B cell (primary cell): ENCODE measurements around the gene LBH. TPM values are rescaled to one million over a fixed set of nuclear protein-coding genes. Genes with fewer than 3 reads are reported as not detected.

Experiments used
- ATAC-seq: fragments of 200-7000 bp; cut with Tn5 transposase; one replicate; pipeline ENCODE4 v1.10.0; 2021; ENCODE audit warnings: low read depth, mild to moderate bottlenecking, moderate number of reproducible peaks, moderate library complexity
- CTCF ChIA-PET: fragments of 350-600 bp; sonication (Branson Sonifier 250); formaldehyde crosslinking; loops from one replicate; lab custom pipeline; 2021; ENCODE audit warnings: antibody characterized with exemption, inconsistent platforms; lab: Charles Lee
- POLR2A ChIA-PET: fragments of 350-600 bp; sonication (Branson Sonifier 250); formaldehyde crosslinking; loops from one replicate; lab custom pipeline; 2021; ENCODE audit warnings: antibody characterized with exemption; lab: Charles Lee
- DNase-seq: peaks from one replicate; pipeline ENCODE4 v3.0.0; 2013
- H2AFZ ChIP-seq: 2 replicates; pipeline ENCODE4 v1.6.1; 2012; ENCODE audit warnings: mild to moderate bottlenecking, low read depth, low read length; ENCODE audit not compliant: insufficient read depth, poor library complexity, severe bottlenecking
- H3K27ac ChIP-seq, 2 donors: 1 replicate in 1 of 2; 2 replicates in 1 of 2; pipeline ENCODE4 v1.5.1; 2012 to 2013; ENCODE audit warnings: low read length in 2 of 2, mild to moderate bottlenecking in 2 of 2, moderate library complexity in 1 of 2
- H3K27me3 ChIP-seq, 4 experiments: fragments of 200-600 bp in 1 of 4; sonication (generic) in 1 of 4; replicated peaks in 1 of 4; 1 replicate in 2 of 4; 2 replicates in 2 of 4; pipeline versions ENCODE4 v1.6.1 to v1.7.0; 2013 to 2016; ENCODE audit warnings: low read length in 3 of 4, mild to moderate bottlenecking in 2 of 4, mixed read lengths in 1 of 4, moderate library complexity in 1 of 4; ENCODE audit not compliant: insufficient read depth in 4 of 4, control insufficient read depth in 3 of 4; ENCODE audit errors: control extremely low read depth in 1 of 4
- H3K36me3 ChIP-seq, 2 experiments: replicated peaks in 1 of 2; 1 replicate in 1 of 2; 2 replicates in 1 of 2; pipeline versions ENCODE4 v1.6.1 to v1.7.1; 2013; ENCODE audit warnings: low read length in 1 of 2; ENCODE audit not compliant: insufficient read depth in 2 of 2, control insufficient read depth in 1 of 2; ENCODE audit errors: control extremely low read depth in 1 of 2, extremely low read depth in 1 of 2
- H3K4me1 ChIP-seq, 2 donors: fragments of 200-600 bp in 1 of 2; sonication (generic) in 1 of 2; 1 replicate in 1 of 2; 2 replicates in 1 of 2; pipeline versions ENCODE4 v1.5.1 to v1.6.1; 2013 to 2017; ENCODE audit warnings: low read length in 2 of 2; ENCODE audit not compliant: control insufficient read depth in 2 of 2, insufficient read depth in 2 of 2
- H3K4me2 ChIP-seq: replicated peaks from 2 replicates; pipeline ENCODE3; 2012; ENCODE audit warnings: mild to moderate bottlenecking, low read depth, low read length; ENCODE audit not compliant: poor library complexity, severe bottlenecking
- H3K4me3 ChIP-seq, 5 experiments: fragments of 200-600 bp in 1 of 5; sonication (generic) in 1 of 5; 1 replicate in 3 of 5; 2 replicates in 2 of 5; pipeline versions ENCODE4 v1.5.1 to v1.7.0; 2011 to 2016; ENCODE audit warnings: low read length in 4 of 5, mild to moderate bottlenecking in 4 of 5, low read depth in 2 of 5, control low read depth in 1 of 5, moderate library complexity in 1 of 5; ENCODE audit not compliant: insufficient read depth in 1 of 5; ENCODE audit errors: control extremely low read depth in 1 of 5, extremely low read depth in 1 of 5
- H3K79me2 ChIP-seq: fragments of 200-600 bp; sonication (generic); one replicate; pipeline ENCODE4 v1.6.0; 2016; ENCODE audit warnings: low read length; ENCODE audit not compliant: control insufficient read depth, insufficient read depth
- H3K9ac ChIP-seq: fragments of 200-600 bp; sonication (generic); 2 replicates; pipeline ENCODE4 v1.6.1; 2017; ENCODE audit warnings: mild to moderate bottlenecking, low read length, moderate library complexity
- H3K9me3 ChIP-seq, 3 donors: one replicate each; pipeline versions ENCODE4 v1.6.1 to v1.7.1; 2013; ENCODE audit warnings: low read length in 2 of 3; ENCODE audit not compliant: control insufficient read depth in 2 of 3, insufficient read depth in 1 of 3; ENCODE audit errors: control extremely low read depth in 1 of 3
- H4K20me1 ChIP-seq: 2 replicates; pipeline ENCODE4 v1.6.0; 2012; ENCODE audit warnings: mild to moderate bottlenecking, low read length; ENCODE audit not compliant: insufficient read depth, control insufficient read depth, poor library complexity, severe bottlenecking
- H3K27ac Mint-ChIP-seq: one replicate; pipeline ENCODE4 v1.8.0; 2021; ENCODE audit warnings: mixed read lengths
- H3K27me3 Mint-ChIP-seq: one replicate; pipeline ENCODE4 v1.8.0; 2021; ENCODE audit warnings: mixed read lengths
- H3K4me1 Mint-ChIP-seq: one replicate; pipeline ENCODE4 v1.8.0; 2021; ENCODE audit warnings: mixed read lengths
- H3K4me3 Mint-ChIP-seq: one replicate; pipeline ENCODE4 v1.8.0; 2021; ENCODE audit warnings: mixed read lengths
- H3K9me3 Mint-ChIP-seq: one replicate; pipeline ENCODE4 v1.8.0; 2022; ENCODE audit warnings: mixed read lengths; ENCODE audit not compliant: insufficient read depth
- EZH2 ChIP-seq: IDR thresholded peaks from 2 replicates; pipeline ENCODE4 v1.6.1; 2012; ENCODE audit warnings: borderline replicate concordance, low read depth, mild to moderate bottlenecking, moderate library complexity, low read length; ENCODE audit not compliant: insufficient read depth, poor library complexity, severe bottlenecking
- WGBS: methylation state at CpG from one replicate; pipeline ENCODE4 v1.1.5; 2013; ENCODE audit warnings: missing lambda C conversion rate; ENCODE audit not compliant: insufficient coverage; 5-methylcytosine and 5-hydroxymethylcytosine counted together
- intact Hi-C: fragments of 100-400 bp; cut with micrococcal nuclease; formaldehyde crosslinking; loops from one replicate; pipeline ENCODE4 v1.10.0; 2022
- polyA plus RNA-seq: library from polyadenylated mRNA; depleted of rRNA; stranded (reverse); fragments of >200 nt; gene quantifications from 2 replicates; pipeline ENCODE4 v1.2.3, GENCODE V29; 2012
- total RNA-seq, 2 donors: library from RNA; stranded (reverse); fragments of 120-200 nt in 1 of 2; gene quantifications; 1 replicate in 1 of 2; 2 replicates in 1 of 2; pipeline versions ENCODE4 v1.2.3 to v1.2.4, GENCODE V29; 2013 to 2022
- TF ChIP-seq, protein P1 (sequence below): fragments of 200-600 bp; IDR thresholded peaks from one replicate; pipeline ENCODE4 v1.8.0; 2022; ENCODE audit warnings: antibody characterized with exemption, mild to moderate bottlenecking

The LBH gene
- total and polyA plus RNA-seq, 2 donors (not counting 1 experiment from before 2014, with no cell fraction given) = 158 to 201 TPM

DNA sequence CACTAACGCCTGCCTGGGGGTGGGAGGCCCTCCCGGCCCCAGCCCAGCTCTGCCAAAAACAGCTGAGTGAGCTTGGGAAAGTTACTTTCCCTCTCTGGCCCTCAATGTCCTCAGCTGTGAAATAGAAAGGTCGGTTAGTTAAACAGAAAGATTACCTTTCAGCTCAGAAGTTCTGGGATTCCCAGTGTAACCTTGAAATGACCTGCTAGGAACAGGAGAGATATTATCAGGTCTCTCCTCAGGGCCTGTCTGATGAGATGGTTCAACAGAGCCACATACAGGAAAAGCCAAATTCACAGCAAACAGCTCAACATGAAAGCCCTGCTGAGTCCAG, 68.8 kb downstream of the LBH start:
- POLR2A ChIA-PET = interaction anchor here (0.8 kb wide), 2 partner anchors 28 to 68 kb away, joined by 3 read pairs; no protein-coding TSS in a partner anchor
- Histone ChIP-seq H3K79me2 (no peaks in the 10 kb centered on the region), H3K36me3 (no peaks in the 10 kb centered on the region), H3K27ac (no peak overlapping the region), H3K4me1 (peaks cover 23 to 40% of the 10 kb centered on the region in 2 donors), H2AFZ (no peak overlapping the region), H3K27me3 (no peaks in the 10 kb centered on the region), H3K9me3 (no peaks in the 10 kb centered on the region), H3K4me3 (no peak overlapping the region), H3K4me2 (no peak overlapping the region), H3K9ac (no peak overlapping the region), H4K20me1 (no peaks in the 10 kb centered on the region)
- no peak for ATAC-seq
- CTCF ChIA-PET = interaction anchor here (0.8 to 2.0 kb wide), 3 partner anchors 32 to 70 kb away, joined by 3 to 9 read pairs (median 3); no protein-coding TSS in a partner anchor
- Mint-ChIP-seq H3K4me1 (peaks cover 56% of the 10 kb centered on the region), H3K27me3 (no peaks in the 10 kb centered on the region), H3K27ac (no peak overlapping the region), H3K9me3 (peaks cover 2% of the 10 kb centered on the region), H3K4me3 (no peak overlapping the region)
- 94% methylated on average over 2 of the region's 3 CpGs for WGBS
- no peak for DNase-seq
- TF ChIP-seq EZH2 = no peak
- TF ChIP-seq, protein P1, sequence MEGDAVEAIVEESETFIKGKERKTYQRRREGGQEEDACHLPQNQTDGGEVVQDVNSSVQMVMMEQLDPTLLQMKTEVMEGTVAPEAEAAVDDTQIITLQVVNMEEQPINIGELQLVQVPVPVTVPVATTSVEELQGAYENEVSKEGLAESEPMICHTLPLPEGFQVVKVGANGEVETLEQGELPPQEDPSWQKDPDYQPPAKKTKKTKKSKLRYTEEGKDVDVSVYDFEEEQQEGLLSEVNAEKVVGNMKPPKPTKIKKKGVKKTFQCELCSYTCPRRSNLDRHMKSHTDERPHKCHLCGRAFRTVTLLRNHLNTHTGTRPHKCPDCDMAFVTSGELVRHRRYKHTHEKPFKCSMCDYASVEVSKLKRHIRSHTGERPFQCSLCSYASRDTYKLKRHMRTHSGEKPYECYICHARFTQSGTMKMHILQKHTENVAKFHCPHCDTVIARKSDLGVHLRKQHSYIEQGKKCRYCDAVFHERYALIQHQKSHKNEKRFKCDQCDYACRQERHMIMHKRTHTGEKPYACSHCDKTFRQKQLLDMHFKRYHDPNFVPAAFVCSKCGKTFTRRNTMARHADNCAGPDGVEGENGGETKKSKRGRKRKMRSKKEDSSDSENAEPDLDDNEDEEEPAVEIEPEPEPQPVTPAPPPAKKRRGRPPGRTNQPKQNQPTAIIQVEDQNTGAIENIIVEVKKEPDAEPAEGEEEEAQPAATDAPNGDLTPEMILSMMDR = no peak
- intact Hi-C loops = no loop called here

DNA sequence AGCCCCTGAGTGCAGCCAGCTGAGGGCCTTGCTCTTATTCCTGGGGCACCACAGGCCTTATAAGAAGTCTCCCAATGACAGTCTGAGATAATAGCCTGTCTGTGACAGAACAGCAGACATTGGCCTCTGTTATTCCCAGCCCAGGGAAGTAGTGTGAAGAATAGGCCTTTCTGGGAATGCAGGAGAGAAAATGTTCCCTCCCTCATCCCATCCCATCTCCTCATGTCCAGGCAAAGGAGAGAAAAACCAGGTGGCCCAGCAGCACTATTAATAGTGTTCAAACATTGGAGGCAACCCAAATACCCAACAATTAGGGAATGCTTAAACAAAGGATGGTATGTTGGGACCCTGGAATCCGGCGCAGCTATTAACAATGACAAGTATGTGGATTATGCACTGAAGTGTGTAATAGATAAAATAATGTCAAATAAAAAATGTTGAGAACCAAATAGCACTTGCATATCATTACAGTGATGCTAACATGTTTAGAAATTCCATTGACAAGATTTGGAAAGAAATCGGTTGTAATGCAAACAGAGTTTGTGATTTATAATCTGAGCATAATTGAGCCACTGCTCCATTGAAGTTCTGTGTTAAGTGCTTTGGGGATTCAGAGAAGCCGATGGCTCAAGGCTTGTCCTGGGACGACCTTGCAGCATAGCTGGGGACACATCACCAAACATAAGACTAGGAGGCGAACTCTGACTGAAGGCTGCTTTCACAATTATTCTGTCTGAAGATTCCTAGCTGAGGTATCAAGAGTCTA, 69.3 kb downstream of the LBH start:
- no peaks in the 10 kb centered on the region for H3K9me3 ChIP-seq
- H3K27ac Mint-ChIP-seq = peak overlapping the region; percentile 15
- H3K4me1 Mint-ChIP-seq = peaks cover 52% of the 10 kb centered on the region
- peaks cover 23 to 40% of the 10 kb centered on the region in 2 donors for H3K4me1 ChIP-seq
- no peaks in the 10 kb centered on the region for H4K20me1 ChIP-seq
- H3K27ac ChIP-seq = no peak overlapping the region
- no peaks in the 10 kb centered on the region for H3K27me3 Mint-ChIP-seq
- ChIA-PET POLR2A (interaction anchor here (0.8 kb wide), 2 partner anchors 28 to 68 kb away, joined by 3 read pairs; no protein-coding TSS in a partner anchor), CTCF (interaction anchor here (0.8 to 2.0 kb wide), 2 partner anchors 33 to 34 kb away, joined by 3 to 9 read pairs; no protein-coding TSS in a partner anchor)
- no peak overlapping the region for H3K9ac ChIP-seq
- no peak overlapping the region for H3K4me3 ChIP-seq
- no peaks in the 10 kb centered on the region for H3K36me3 ChIP-seq
- ATAC-seq (no peak), DNase-seq (no peak)
- H3K27me3 ChIP-seq = no peaks in the 10 kb centered on the region
- H3K4me3 Mint-ChIP-seq = no peak overlapping the region
- H3K4me2 ChIP-seq = no peak overlapping the region
- WGBS = 80% methylated on average over 1 of the region's 6 CpGs
- no peak overlapping the region for H2AFZ ChIP-seq
- H3K9me3 Mint-ChIP-seq = peaks cover 2% of the 10 kb centered on the region
- no peaks in the 10 kb centered on the region for H3K79me2 ChIP-seq
- TF ChIP-seq EZH2 = no peak
- TF ChIP-seq, protein P1 = no peak
- intact Hi-C loops = no loop called here
